ENCODE measurements around the gene UQCC3.
"Not testable (repeated sequence)": the region's sequence is repeated elsewhere in the genome, so short reads cannot be mapped to it uniquely, and the experiment has no call there.

The UQCC3 gene

DNA sequence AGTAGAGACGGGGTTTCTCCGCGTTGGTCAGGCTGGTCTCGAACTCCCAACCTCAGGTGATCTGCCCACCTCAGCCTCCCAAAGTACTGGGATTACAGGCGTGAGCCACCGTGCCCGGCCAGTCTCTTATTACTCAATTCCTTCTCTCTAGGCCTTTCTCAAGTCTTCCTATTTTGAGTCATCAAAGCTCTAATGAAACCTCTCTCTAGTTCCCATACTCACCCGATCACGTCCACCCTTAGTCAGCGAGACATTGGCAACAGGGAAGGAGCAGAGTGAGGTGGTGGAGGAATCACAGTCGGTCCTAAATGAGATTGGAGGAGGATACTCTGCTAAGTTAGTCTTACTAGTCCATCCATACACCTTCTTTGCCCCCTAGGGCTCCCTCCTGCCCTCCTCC, 30.8 kb downstream of the UQCC3 start:
- Histone ChIP-seq H3K27me3 (no peaks in the 10 kb centered on the region), H3K9me3 (no peaks in the 10 kb centered on the region), H3K36me3 (no peaks in the 10 kb centered on the region), H3K4me1 (ENCODE audit: control insufficient read depth in 1 of 2, insufficient read depth in 1 of 2, low read depth in 1 of 2, low read length in 1 of 2) (peaks cover 35 to 49% of the 10 kb centered on the region in 2 experiments), H3K27ac (peak overlapping the region; percentile 45), H3K4me3 (ENCODE audit: low read depth in 1 of 2, low read length in 1 of 2) (no peak overlapping the region)
- TF ChIP-seq, protein P1, sequence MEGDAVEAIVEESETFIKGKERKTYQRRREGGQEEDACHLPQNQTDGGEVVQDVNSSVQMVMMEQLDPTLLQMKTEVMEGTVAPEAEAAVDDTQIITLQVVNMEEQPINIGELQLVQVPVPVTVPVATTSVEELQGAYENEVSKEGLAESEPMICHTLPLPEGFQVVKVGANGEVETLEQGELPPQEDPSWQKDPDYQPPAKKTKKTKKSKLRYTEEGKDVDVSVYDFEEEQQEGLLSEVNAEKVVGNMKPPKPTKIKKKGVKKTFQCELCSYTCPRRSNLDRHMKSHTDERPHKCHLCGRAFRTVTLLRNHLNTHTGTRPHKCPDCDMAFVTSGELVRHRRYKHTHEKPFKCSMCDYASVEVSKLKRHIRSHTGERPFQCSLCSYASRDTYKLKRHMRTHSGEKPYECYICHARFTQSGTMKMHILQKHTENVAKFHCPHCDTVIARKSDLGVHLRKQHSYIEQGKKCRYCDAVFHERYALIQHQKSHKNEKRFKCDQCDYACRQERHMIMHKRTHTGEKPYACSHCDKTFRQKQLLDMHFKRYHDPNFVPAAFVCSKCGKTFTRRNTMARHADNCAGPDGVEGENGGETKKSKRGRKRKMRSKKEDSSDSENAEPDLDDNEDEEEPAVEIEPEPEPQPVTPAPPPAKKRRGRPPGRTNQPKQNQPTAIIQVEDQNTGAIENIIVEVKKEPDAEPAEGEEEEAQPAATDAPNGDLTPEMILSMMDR (IDR thresholded peaks at IDR 0.05), result no peak

GRCh38 chr11:62703921-62704320, 32.4 kb downstream of the UQCC3 start:
- not testable (repeated sequence) for H3K27ac ChIP-seq; H3K27me3 ChIP-seq; H3K4me3 ChIP-seq (ENCODE audit: low read depth in 1 of 2, low read length in 1 of 2); H3K36me3 ChIP-seq; H3K9me3 ChIP-seq
- peaks cover 46 to 58% of the 10 kb centered on the region in 2 experiments for H3K4me1 ChIP-seq (ENCODE audit: control insufficient read depth in 1 of 2, insufficient read depth in 1 of 2, low read depth in 1 of 2, low read length in 1 of 2)

GRCh38 chr11:62705413-62705812, 33.9 kb downstream of the UQCC3 start:
- H3K27me3 ChIP-seq, result no peaks in the 10 kb centered on the region
- H3K36me3 ChIP-seq, result no peaks in the 10 kb centered on the region
- H3K9me3 ChIP-seq, result no peaks in the 10 kb centered on the region
- peaks cover 56 to 69% of the 10 kb centered on the region in 2 experiments for H3K4me1 ChIP-seq (ENCODE audit: control insufficient read depth in 1 of 2, insufficient read depth in 1 of 2, low read depth in 1 of 2, low read length in 1 of 2)
- TF ChIP-seq, protein P1 (IDR thresholded peaks at IDR 0.05), result no peak
- H3K27ac ChIP-seq, result peak overlapping the region; percentile 78
- peak overlapping the region; percentile 75 to 83 for H3K4me3 ChIP-seq (ENCODE audit: low read depth in 1 of 2, low read length in 1 of 2)

DNA sequence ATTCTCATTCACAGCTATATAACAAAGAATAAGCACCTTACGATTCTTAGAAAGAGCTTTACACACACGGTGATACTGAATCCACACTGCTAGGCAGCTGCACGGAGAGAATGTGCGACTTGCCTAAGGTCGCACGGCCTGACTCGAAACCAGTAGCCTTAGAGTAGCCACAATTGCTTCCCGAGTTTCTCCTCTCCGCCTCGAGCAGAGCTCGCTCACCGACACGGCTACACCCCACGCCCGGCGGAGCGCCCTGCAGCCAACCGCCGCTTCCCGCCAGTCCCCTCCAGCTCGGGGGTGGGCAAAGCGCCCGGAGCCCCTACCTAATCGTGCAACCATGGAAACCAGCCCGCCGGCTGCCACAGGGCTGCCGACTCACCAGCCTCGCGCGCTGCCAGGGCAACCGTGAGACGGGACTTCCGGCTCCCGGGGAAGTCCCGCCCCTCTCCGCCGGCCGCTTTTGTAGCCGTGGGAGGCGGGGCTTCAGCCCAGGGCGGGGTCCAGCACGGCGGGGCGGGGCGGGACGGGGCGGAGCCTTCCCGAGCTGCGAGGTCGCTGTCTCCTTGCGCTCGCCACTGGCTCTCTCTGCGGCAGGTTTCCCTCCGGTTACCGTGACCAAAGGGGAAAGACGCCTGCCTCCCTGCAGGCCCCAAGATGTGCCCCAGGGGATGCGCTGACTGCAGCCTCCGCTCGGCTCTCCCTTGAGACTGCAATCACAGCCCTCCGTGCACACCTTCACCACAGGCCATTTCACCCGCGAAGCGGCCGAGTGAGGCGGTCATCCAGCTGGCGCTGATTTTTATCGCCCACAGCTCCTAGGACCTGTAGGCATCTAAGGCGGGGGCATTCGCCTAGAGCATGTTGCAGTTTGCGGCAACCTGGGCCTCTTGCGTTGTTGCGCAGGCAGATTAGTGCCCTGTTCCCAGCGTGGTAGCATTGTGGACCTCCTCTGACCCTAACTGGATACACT, 34.7 kb downstream of the UQCC3 start:
- Histone ChIP-seq H3K36me3 (peaks cover 7% of the 10 kb centered on the region), H3K27ac (peak overlapping the region; percentile 78), H3K4me1 (ENCODE audit: control insufficient read depth in 1 of 2, insufficient read depth in 1 of 2, low read depth in 1 of 2, low read length in 1 of 2) (peaks cover 56 to 70% of the 10 kb centered on the region in 2 experiments), H3K4me3 (ENCODE audit: low read depth in 1 of 2, low read length in 1 of 2) (peak overlapping the region; percentile 75 to 83), H3K9me3 (no peaks in the 10 kb centered on the region), H3K27me3 (no peaks in the 10 kb centered on the region)
- TF ChIP-seq, protein P1 (IDR thresholded peaks at IDR 0.05), result peak; percentile 47

- no peaks in the 10 kb centered on the region for H3K9me3 ChIP-seq
- peaks cover 13% of the 10 kb centered on the region for H3K36me3 ChIP-seq
- H3K27me3 ChIP-seq, result no peaks in the 10 kb centered on the region
- peak overlapping the region; percentile 78 for H3K27ac ChIP-seq
- H3K4me1 ChIP-seq (ENCODE audit: control insufficient read depth in 1 of 2, insufficient read depth in 1 of 2, low read depth in 1 of 2, low read length in 1 of 2), result peaks cover 52 to 65% of the 10 kb centered on the region in 2 experiments
- H3K4me3 ChIP-seq (ENCODE audit: low read depth in 1 of 2, low read length in 1 of 2), result peak overlapping the region; percentile 75 to 83
- TF ChIP-seq, protein P1 (IDR thresholded peaks at IDR 0.05), result no peak
Observed at GRCh38 chr11:62706850-62707247, 35.4 kb downstream of the UQCC3 start.

- Histone ChIP-seq H3K27ac (peak within 1 kb of the TSS; percentile 91), H3K9me3 (no peaks in the 10 kb centered on the region), H3K4me1 (ENCODE audit: control insufficient read depth in 1 of 2, insufficient read depth in 1 of 2, low read depth in 1 of 2, low read length in 1 of 2) (peaks cover 46 to 60% of the 10 kb centered on the region in 2 experiments), H3K27me3 (no peaks in the 10 kb centered on the region), H3K4me3 (ENCODE audit: low read depth in 1 of 2, low read length in 1 of 2) (peak within 1 kb of the TSS; percentile 83 to 86), H3K36me3 (peaks cover 17% of the 10 kb centered on the region)
- TF ChIP-seq, protein P1 (IDR thresholded peaks at IDR 0.05), result no peak
Observed at GRCh38 chr11:62707277-62707861, 35.9 kb downstream of the UQCC3 start, which contains the start of the genes BSCL2 and GNG3. Gene BSCL2, minus strand, starts transcription at chr11:62707424. Its CDS starts 229 bp downstream, at chr11:62707195. Gene GNG3, plus strand, starts transcription at chr11:62707676. Its CDS starts 620 bp downstream, at chr11:62708296.

All from neutrophil (primary cell).